K562 (cell line): ENCODE data around the gene WDR46.

ENCODE experiments used
- CCAR2 ChIP-seq: fragments of 200-400 bp; formaldehyde crosslinking; IDR thresholded peaks from 2 replicates; pipeline ENCODE4 v1.6.1; 2017; ENCODE audit warnings: mild to moderate bottlenecking, low read depth, low read length
- ELK1 ChIP-seq: sonication (generic); formaldehyde crosslinking; IDR thresholded peaks from 2 replicates; pipeline ENCODE4 v1.8.1; 2022; ENCODE audit warnings: missing genetic modification reagents
- RAD21 ChIP-seq, 2 experiments: fragments of 250-450 bp in 1 of 2; fragments of 450-650 bp in 1 of 2; sonication (Bioruptor Pico) in 1 of 2; formaldehyde crosslinking in 1 of 2; IDR thresholded peaks in 1 of 2; conservative IDR thresholded peaks in 1 of 2; 2 replicates each; pipeline versions ENCODE4 v1.4.0 to v1.8.0; 2020 to 2022; ENCODE audit warnings: mild to moderate bottlenecking in 2 of 2, moderate library complexity in 1 of 2
- REST ChIP-seq, 2 experiments: fragments of 450-650 bp; formaldehyde crosslinking in 1 of 2; IDR thresholded peaks; 2 replicates each; pipeline versions ENCODE4 v1.4.0 to v1.6.1; 2014 to 2020; ENCODE audit warnings: mild to moderate bottlenecking in 2 of 2, borderline replicate concordance in 1 of 2, low read depth in 1 of 2
- SP2 ChIP-seq: IDR thresholded peaks from 2 replicates; pipeline ENCODE4 v1.6.1; 2011; ENCODE audit warnings: mild to moderate bottlenecking, low read depth, low read length, moderate library complexity; ENCODE audit not compliant: poor library complexity, severe bottlenecking; ENCODE audit errors: extremely low read depth
- ZBTB8A ChIP-seq: fragments of 450-650 bp; IDR thresholded peaks from 2 replicates; pipeline ENCODE4 v1.6.1; 2018; ENCODE audit warnings: mild to moderate bottlenecking, moderate library complexity; ENCODE audit not compliant: partially characterized antibody
- ZNF830 ChIP-seq: fragments of 250-450 bp; sonication (Bioruptor Pico); IDR thresholded peaks from 2 replicates; pipeline ENCODE4 v1.5.0; 2021; ENCODE audit warnings: mild to moderate bottlenecking
- TF ChIP-seq, protein P1 (sequence below), 3 experiments: IDR thresholded peaks in 2 of 3; conservative IDR thresholded peaks in 1 of 3; 2 replicates each; pipeline ENCODE4 v1.5.1; 2011 to 2012; ENCODE audit warnings: low read length in 3 of 3, mild to moderate bottlenecking in 3 of 3, control low read depth in 2 of 3, improper control_type of control experiment in 1 of 3, inconsistent platforms in 1 of 3, low read depth in 1 of 3, mixed read lengths in 1 of 3, moderate library complexity in 1 of 3; ENCODE audit not compliant: insufficient read depth in 2 of 3
- TF ChIP-seq, protein P2 (sequence below): sonication (generic); formaldehyde crosslinking; IDR thresholded peaks from 2 replicates; pipeline ENCODE4 v1.9.0; 2022; ENCODE audit warnings: mild to moderate bottlenecking, missing genetic modification reagents

DNA sequence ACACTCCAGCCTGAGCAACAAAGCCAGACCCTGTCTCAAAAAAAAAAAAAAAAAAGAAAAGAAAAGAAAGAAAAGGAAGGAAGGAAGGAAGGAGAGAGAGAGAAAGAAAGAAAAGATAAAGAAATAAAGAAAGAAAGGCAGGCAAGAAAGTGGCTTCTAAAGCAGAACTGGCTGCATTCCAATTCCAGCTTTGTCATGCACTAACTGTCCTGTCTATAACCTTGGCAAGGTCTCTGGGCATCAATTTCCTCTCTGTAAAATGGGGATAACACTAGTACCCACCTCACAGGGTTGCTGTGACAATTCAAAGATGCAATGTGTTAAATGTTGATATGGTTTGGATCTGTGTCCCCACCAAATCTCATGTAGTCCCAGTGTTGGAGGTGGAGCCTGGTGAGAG lies 52.7 kb downstream of the WDR46 start:
- TF ChIP-seq RAD21 (CRISPR knock-in tag; conservative IDR thresholded peaks at IDR 0.05 in 1 of 2, IDR thresholded peaks at IDR 0.05 in 1 of 2) (no peak), ZBTB8A (no peak), SP2 (no peak), REST (IDR thresholded peaks at IDR 0.05; ENCODE audit: borderline replicate concordance) (no peak), REST (CRISPR knock-in tag; IDR thresholded peaks at IDR 0.05; ENCODE audit: low read depth) (no peak), ELK1 (CRISPR knock-in tag) (no peak), ZNF830 (no peak), CCAR2 (no peak)
- TF ChIP-seq, protein P1, sequence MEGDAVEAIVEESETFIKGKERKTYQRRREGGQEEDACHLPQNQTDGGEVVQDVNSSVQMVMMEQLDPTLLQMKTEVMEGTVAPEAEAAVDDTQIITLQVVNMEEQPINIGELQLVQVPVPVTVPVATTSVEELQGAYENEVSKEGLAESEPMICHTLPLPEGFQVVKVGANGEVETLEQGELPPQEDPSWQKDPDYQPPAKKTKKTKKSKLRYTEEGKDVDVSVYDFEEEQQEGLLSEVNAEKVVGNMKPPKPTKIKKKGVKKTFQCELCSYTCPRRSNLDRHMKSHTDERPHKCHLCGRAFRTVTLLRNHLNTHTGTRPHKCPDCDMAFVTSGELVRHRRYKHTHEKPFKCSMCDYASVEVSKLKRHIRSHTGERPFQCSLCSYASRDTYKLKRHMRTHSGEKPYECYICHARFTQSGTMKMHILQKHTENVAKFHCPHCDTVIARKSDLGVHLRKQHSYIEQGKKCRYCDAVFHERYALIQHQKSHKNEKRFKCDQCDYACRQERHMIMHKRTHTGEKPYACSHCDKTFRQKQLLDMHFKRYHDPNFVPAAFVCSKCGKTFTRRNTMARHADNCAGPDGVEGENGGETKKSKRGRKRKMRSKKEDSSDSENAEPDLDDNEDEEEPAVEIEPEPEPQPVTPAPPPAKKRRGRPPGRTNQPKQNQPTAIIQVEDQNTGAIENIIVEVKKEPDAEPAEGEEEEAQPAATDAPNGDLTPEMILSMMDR (IDR thresholded peaks at IDR 0.05 in 2 of 3, conservative IDR thresholded peaks at IDR 0.05 in 1 of 3; ENCODE audit: insufficient read depth in 2 of 3, low read depth in 1 of 3, low read length in 3 of 3): no peak
- TF ChIP-seq, protein P2, sequence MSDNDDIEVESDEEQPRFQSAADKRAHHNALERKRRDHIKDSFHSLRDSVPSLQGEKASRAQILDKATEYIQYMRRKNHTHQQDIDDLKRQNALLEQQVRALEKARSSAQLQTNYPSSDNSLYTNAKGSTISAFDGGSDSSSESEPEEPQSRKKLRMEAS: no peak
